HepG2 (cell line): ENCODE measurements around the gene ZSCAN2. TPM values are rescaled to one million over a fixed set of nuclear protein-coding genes. Genes with fewer than 3 reads are reported as not detected.

Experiments
- HNF4G ChIP-seq, 2 experiments: sonication (generic) in 1 of 2; formaldehyde crosslinking in 1 of 2; IDR thresholded peaks; 2 replicates each; pipeline versions ENCODE4 v1.4.0 to v1.6.1; 2011 to 2020; ENCODE audit warnings: borderline replicate concordance in 2 of 2, low read depth in 2 of 2, mild to moderate bottlenecking in 2 of 2, low read length in 1 of 2, missing genetic modification reagents in 1 of 2, moderate library complexity in 1 of 2
- HOXA5 ChIP-seq: sonication (generic); formaldehyde crosslinking; IDR thresholded peaks from 2 replicates; pipeline ENCODE4 v1.4.0; 2020; ENCODE audit warnings: missing genetic modification reagents
- NCOA2 ChIP-seq: sonication (generic); formaldehyde crosslinking; IDR thresholded peaks from 2 replicates; pipeline ENCODE4 v1.8.0; 2022; ENCODE audit warnings: inconsistent platforms
- SALL1 ChIP-seq: sonication (generic); formaldehyde crosslinking; IDR thresholded peaks from 2 replicates; pipeline ENCODE4 v1.8.0; 2022; ENCODE audit warnings: mild to moderate bottlenecking, missing genetic modification reagents
- SKI ChIP-seq: fragments of 450-650 bp; IDR thresholded peaks from one replicate; pipeline ENCODE4 v1.6.1; 2018; ENCODE audit warnings: mild to moderate bottlenecking; ENCODE audit not compliant: partially characterized antibody
- THAP11 ChIP-seq: IDR thresholded peaks from 2 replicates; pipeline ENCODE4 v1.6.1; 2016; ENCODE audit warnings: missing biosample characterization, missing genetic modification reagents
- TRIM22 ChIP-seq: fragments of 450-650 bp; IDR thresholded peaks from 2 replicates; pipeline ENCODE4 v1.6.1; 2017
- XBP1 ChIP-seq: sonication (generic); formaldehyde crosslinking; IDR thresholded peaks from 2 replicates; pipeline ENCODE4 v1.5.0; 2020; ENCODE audit warnings: missing genetic modification reagents
- ZNF263 ChIP-seq: sonication (generic); formaldehyde crosslinking; IDR thresholded peaks from 2 replicates; pipeline ENCODE4 v1.4.0; 2020; ENCODE audit warnings: missing genetic modification reagents
- ZNF292 ChIP-seq: sonication (generic); formaldehyde crosslinking; IDR thresholded peaks from 2 replicates; pipeline ENCODE4 v1.8.1; 2022; ENCODE audit warnings: mild to moderate bottlenecking, low read depth, missing genetic modification reagents, borderline replicate concordance
- ZNF510 ChIP-seq: sonication (generic); formaldehyde crosslinking; IDR thresholded peaks from 2 replicates; pipeline ENCODE4 v1.4.0; 2020; ENCODE audit warnings: low read depth, mild to moderate bottlenecking, missing genetic modification reagents
- ZNF530 ChIP-seq: sonication (generic); formaldehyde crosslinking; IDR thresholded peaks from 2 replicates; pipeline ENCODE4 v1.5.0; 2020; ENCODE audit warnings: low read depth, mild to moderate bottlenecking, missing genetic modification reagents
- ZNF660 ChIP-seq: sonication (generic); formaldehyde crosslinking; IDR thresholded peaks from 2 replicates; pipeline ENCODE4 v1.5.1; 2020; ENCODE audit warnings: mild to moderate bottlenecking, low read depth, missing genetic modification reagents, borderline replicate concordance
- ZNF766 ChIP-seq: sonication (generic); formaldehyde crosslinking; IDR thresholded peaks from 2 replicates; pipeline ENCODE4 v1.5.0; 2020; ENCODE audit warnings: missing genetic modification reagents, borderline replicate concordance
- ZNF775 ChIP-seq: sonication (generic); formaldehyde crosslinking; IDR thresholded peaks from 2 replicates; pipeline ENCODE4 v1.4.0; 2020; ENCODE audit warnings: missing genetic modification reagents, mild to moderate bottlenecking, moderate library complexity, borderline replicate concordance
- ZSCAN25 ChIP-seq: sonication (generic); formaldehyde crosslinking; IDR thresholded peaks from 2 replicates; pipeline ENCODE4 v1.8.0; 2022; ENCODE audit warnings: mild to moderate bottlenecking, missing genetic modification reagents
- ZSCAN29 ChIP-seq: sonication (generic); formaldehyde crosslinking; conservative IDR thresholded peaks from 2 replicates; pipeline ENCODE4 v1.4.0; 2020; ENCODE audit warnings: mild to moderate bottlenecking, missing genetic modification reagents
- polyA plus RNA-seq, 8 experiments: library from polyadenylated mRNA; depleted of rRNA in 3 of 8; stranded (reverse) in 7 of 8; unstranded in 1 of 8; fragments of >200 nt; fragmentation: Illumina TruSeq in 4 of 8; extraction: Trizol in 4 of 8; gene quantifications; 2 replicates each; pipeline versions ENCODE4 v1.2.1 to v1.2.3, GENCODE V29; 2011 to 2016; ENCODE audit warnings: low read depth in 4 of 8, missing spikeins in 1 of 8, mixed read lengths in 1 of 8; ENCODE audit not compliant: insufficient read depth in 1 of 8
- total RNA-seq, 5 experiments: library from RNA; depleted of rRNA; stranded (reverse); fragments of >200 nt; fragmentation: Illumina TruSeq; extraction: Trizol; gene quantifications; 2 replicates each; pipeline ENCODE4 v1.2.3, GENCODE V29; 2016; ENCODE audit warnings: low read depth in 1 of 5
- TF ChIP-seq, protein P1 (sequence below): sonication (generic); formaldehyde crosslinking; IDR thresholded peaks from 2 replicates; pipeline ENCODE4 v1.4.0; 2020; ENCODE audit warnings: mild to moderate bottlenecking, missing genetic modification reagents
- TF ChIP-seq, protein P2 (sequence below): IDR thresholded peaks from 2 replicates; pipeline ENCODE4 v1.6.1; 2016; ENCODE audit warnings: low read depth, borderline replicate concordance
- TF ChIP-seq, protein P3 (sequence below): sonication (generic); formaldehyde crosslinking; IDR thresholded peaks from 2 replicates; pipeline ENCODE4 v1.5.0; 2020; ENCODE audit warnings: missing genetic modification reagents
- TF ChIP-seq, protein P4 (sequence below): sonication (generic); formaldehyde crosslinking; IDR thresholded peaks from 2 replicates; pipeline ENCODE4 v1.4.0; 2020; ENCODE audit warnings: missing genetic modification reagents, low read depth, mild to moderate bottlenecking, borderline replicate concordance
- TF ChIP-seq, protein P5 (sequence below): sonication (generic); formaldehyde crosslinking; IDR thresholded peaks from 2 replicates; pipeline ENCODE4 v1.8.1; 2023; ENCODE audit warnings: mild to moderate bottlenecking, moderate library complexity, missing genetic modification reagents

Gene ZSCAN2
- total and polyA plus RNA-seq, 2 of the 13 experiments (the other 11 are each of a cell fraction or from before 2014, with no cell fraction given) = 11.4 to 21.5 TPM

DNA sequence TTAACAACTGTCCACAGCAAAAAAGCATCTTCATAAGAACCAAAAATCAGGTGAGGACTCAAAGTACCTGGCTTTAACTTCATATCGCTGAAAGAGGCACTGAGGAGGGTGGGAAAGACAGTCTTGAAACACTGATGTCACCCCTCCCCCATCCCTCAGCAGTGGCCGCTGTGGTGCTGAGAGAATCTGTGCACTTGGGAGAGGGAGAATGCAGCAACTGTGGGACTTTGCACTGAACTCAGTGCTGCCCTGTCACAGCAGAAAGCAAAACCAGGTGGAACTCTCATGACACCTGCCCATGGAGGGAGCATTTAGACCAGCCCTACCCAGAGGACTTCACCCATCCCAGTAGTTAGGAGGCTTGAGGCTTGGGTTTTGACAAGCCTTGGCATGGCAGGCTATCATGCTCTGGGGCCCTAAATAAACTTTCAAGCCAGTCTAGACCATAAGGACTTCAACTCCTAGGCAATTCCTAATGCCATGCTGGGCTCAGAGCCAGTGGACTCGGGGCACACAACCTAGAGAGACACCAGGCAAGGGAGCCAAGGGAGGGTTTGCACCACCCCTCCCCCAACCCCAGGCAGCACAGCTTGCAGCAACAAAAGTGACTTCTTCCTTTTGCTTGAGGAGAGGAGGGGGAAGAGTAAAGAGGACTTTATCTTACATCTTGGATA lies 6.1 kb upstream of the ZSCAN2 start (continued):
- TF ChIP-seq, protein P1, sequence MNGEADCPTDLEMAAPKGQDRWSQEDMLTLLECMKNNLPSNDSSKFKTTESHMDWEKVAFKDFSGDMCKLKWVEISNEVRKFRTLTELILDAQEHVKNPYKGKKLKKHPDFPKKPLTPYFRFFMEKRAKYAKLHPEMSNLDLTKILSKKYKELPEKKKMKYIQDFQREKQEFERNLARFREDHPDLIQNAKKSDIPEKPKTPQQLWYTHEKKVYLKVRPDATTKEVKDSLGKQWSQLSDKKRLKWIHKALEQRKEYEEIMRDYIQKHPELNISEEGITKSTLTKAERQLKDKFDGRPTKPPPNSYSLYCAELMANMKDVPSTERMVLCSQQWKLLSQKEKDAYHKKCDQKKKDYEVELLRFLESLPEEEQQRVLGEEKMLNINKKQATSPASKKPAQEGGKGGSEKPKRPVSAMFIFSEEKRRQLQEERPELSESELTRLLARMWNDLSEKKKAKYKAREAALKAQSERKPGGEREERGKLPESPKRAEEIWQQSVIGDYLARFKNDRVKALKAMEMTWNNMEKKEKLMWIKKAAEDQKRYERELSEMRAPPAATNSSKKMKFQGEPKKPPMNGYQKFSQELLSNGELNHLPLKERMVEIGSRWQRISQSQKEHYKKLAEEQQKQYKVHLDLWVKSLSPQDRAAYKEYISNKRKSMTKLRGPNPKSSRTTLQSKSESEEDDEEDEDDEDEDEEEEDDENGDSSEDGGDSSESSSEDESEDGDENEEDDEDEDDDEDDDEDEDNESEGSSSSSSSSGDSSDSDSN (CRISPR knock-in tag) = 0 out of 2 replicates have a peak, but pooled peaks have one; percentile 24
- no peak for TF ChIP-seq ZNF510 (CRISPR knock-in tag)
- TF ChIP-seq, protein P2, sequence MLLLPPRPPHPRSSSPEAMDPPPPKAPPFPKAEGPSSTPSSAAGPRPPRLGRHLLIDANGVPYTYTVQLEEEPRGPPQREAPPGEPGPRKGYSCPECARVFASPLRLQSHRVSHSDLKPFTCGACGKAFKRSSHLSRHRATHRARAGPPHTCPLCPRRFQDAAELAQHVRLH (CRISPR knock-in tag) = 0 out of 2 replicates have a peak, but pooled peaks have one; percentile 20
- no peak for TF ChIP-seq ZSCAN29 (CRISPR knock-in tag)
- peak; percentile 80 for TF ChIP-seq HNF4G (IDR thresholded peaks at IDR 0.05; ENCODE audit: borderline replicate concordance, low read depth, low read length)
- peak; percentile 47; the same call in 1 of the 2 replicates for TF ChIP-seq HNF4G (CRISPR knock-in tag; IDR thresholded peaks at IDR 0.05; ENCODE audit: borderline replicate concordance, low read depth)
- TF ChIP-seq SKI = peak; percentile 10
- no peak for TF ChIP-seq ZNF660 (CRISPR knock-in tag)
- peak; percentile 27; the same call in 1 of the 2 replicates for TF ChIP-seq ZSCAN25 (CRISPR knock-in tag)
- TF ChIP-seq ZNF775 = peak; percentile 87; the same call in 1 of the 2 replicates
- TF ChIP-seq ZNF766 (CRISPR knock-in tag) = no peak
- TF ChIP-seq, protein P3, sequence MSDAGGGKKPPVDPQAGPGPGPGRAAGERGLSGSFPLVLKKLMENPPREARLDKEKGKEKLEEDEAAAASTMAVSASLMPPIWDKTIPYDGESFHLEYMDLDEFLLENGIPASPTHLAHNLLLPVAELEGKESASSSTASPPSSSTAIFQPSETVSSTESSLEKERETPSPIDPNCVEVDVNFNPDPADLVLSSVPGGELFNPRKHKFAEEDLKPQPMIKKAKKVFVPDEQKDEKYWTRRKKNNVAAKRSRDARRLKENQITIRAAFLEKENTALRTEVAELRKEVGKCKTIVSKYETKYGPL (CRISPR knock-in tag) = no peak
- TF ChIP-seq ZNF530 (CRISPR knock-in tag) = no peak
- TF ChIP-seq TRIM22 = no peak
- peak; percentile 92; the same call in 1 of the 2 replicates for TF ChIP-seq ZNF292 (CRISPR knock-in tag)
- peak; percentile 23; the same call in 1 of the 2 replicates for TF ChIP-seq ZNF263 (CRISPR knock-in tag)
- no peak for TF ChIP-seq XBP1
- TF ChIP-seq, protein P4, sequence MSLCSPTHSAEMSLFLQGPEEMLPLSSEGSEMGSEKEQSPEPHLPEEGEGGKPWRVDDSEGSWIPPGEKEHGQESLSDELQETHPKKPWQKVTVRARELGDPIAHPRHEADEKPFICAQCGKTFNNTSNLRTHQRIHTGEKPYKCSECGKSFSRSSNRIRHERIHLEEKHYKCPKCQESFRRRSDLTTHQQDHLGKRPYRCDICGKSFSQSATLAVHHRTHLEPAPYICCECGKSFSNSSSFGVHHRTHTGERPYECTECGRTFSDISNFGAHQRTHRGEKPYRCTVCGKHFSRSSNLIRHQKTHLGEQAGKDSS (CRISPR knock-in tag) = no peak
- peak; percentile 41; the same call in 1 of the 2 replicates for TF ChIP-seq THAP11 (CRISPR knock-in tag)
- no peak for TF ChIP-seq HOXA5
- TF ChIP-seq, protein P5, sequence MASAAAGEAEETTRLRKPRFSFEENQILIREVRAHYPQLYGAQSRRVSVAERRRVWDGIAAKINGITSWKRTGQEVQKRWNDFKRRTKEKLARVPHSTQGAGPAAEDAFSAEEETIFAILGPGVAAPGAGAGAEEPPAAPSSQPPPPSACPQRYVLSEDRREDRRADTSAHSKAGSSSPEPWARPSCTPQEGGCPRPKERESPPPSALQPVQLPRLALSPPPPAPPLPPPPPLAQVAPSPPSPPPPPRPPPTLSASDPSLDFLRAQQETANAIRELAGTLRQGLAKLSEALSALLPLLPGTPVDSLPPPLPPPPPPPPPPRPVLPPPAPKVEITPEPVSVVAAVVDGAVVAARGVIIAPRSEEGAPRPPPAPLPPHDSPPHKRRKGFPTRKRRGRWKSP (CRISPR knock-in tag) = peak; percentile 53; the same call in 1 of the 2 replicates
- TF ChIP-seq NCOA2 (CRISPR knock-in tag) = 0 out of 2 replicates have a peak, but pooled peaks have one; percentile 34
- TF ChIP-seq SALL1 (CRISPR knock-in tag) = peak; percentile 68; the same call in 1 of the 2 replicates
